ENCODE measurements around the gene OR51L1.

Gene OR51L1

DNA sequence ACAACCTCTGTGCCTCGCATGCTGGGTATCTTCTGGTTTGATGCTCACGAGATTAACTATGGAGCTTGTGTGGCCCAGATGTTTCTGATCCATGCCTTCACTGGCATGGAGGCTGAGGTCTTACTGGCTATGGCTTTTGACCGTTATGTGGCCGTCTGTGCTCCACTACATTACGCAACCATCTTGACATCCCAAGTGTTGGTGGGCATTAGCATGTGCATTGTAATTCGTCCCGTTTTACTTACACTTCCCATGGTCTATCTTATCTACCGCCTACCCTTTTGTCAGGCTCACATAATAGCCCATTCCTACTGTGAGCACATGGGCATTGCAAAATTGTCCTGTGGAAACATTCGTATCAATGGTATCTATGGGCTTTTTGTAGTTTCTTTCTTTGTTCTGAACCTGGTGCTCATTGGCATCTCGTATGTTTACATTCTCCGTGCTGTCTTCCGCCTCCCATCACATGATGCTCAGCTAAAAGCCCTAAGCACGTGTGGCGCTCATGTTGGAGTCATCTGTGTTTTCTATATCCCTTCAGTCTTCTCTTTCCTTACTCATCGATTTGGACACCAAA lies 52.2 kb downstream of the OR51L1 start:
- DNase-seq (ENCODE audit: low read depth in 2 of 2) = no peak
